IPS DF 19.7 (cell line): ENCODE results near the gene SLC4A3.
A peak's percentile ranks its signal among the peaks of the same experiment; 100 is the strongest.
"Not testable (repeated sequence)": the region's sequence is repeated elsewhere in the genome, so short reads cannot be mapped to it uniquely, and the experiment has no call there.

ENCODE experiments used
- DNase-seq: peaks from one replicate; pipeline ENCODE4 v3.0.0-alpha.2; 2013; ENCODE audit warnings: low read depth, low spot score

SLC4A3 gene

GRCh38 chr2:219648963-219649362 lies 21.5 kb downstream of the SLC4A3 start:
- DNase-seq: no peak

DNA sequence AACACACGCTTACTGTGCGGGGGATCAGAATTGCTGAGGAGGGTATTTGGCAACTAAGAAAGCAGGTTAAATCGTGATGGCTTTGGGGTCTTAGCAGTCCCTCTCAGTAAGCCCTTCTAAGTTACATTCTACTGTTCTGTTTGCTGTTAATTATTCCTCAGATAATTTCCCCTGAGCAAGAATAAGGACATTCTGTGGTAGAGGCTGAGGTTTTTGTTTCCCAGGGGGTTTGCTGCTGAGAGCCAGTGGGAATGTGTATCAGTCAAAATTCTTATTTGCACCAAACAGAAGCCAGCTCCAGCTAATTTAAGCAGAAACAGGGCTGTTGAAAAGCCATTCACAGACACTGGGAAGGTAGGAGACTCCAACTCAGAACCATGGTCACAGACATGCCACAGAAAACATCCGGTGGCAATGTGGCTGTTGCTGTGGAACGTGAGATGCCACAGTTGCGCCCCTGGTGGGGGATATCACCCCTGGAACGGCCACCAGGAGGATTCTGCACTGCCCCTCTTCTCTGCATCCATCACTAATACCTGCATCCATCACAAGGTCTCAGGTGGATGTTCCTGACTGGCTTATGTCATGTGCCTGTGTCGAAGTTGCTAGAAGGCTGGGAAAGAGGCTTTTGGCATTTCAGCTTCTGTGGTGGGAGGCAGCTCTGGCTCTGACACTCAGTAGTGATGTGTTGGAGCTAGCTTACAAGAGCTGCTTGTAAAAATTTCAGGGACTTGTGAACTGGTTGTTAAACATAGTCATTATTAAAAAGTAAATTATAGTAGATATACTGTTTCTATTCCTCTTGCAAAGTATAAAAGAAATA lies 23.2 kb downstream of the SLC4A3 start:
- DNase-seq: no peak

DNA sequence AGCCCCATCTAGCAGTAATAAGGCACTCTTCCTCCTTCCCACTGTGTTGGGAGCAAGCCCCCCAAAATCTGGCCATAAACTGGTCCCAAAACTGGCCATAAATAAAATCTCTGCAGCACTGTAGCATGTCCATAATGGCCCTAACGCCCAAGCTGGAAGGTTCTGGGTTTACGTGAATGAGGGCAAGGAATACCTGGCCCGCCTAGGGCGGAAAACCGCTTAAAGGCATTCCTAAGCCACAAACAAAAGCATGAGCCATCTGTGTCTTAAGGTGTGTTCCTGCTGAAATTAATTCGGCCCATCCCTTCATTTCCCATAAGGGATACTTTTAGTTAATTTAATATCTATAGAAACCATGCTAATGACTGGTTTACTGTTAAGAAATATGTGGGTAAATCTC lies 24.2 kb downstream of the SLC4A3 start:
- DNase-seq: not testable (repeated sequence)

GRCh38 chr2:219656526-219656925 lies 29.1 kb downstream of the SLC4A3 start:
- DNase-seq: no peak

GRCh38 chr2:219658196-219658846 lies 30.9 kb downstream of the SLC4A3 start:
- no peak for DNase-seq

DNA sequence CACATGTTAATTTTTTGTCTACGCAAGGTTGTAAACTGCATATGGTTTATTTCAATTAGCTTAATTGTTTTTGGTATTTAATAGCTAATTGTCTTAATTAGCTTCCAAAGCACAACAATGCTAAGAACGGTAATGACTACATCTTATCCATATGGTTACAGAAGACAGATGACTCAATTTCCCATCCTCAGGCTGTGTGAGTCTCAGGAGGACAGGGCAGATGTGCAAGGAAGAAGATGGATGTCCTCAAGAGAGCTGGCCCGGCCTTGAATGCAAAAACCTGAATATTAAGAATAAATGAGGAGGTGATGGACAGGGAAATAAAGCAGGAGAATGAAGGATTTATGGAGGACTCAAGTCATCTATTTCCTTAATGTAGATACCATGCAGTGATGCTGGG lies 31.4 kb downstream of the SLC4A3 start:
- no peak for DNase-seq

DNA sequence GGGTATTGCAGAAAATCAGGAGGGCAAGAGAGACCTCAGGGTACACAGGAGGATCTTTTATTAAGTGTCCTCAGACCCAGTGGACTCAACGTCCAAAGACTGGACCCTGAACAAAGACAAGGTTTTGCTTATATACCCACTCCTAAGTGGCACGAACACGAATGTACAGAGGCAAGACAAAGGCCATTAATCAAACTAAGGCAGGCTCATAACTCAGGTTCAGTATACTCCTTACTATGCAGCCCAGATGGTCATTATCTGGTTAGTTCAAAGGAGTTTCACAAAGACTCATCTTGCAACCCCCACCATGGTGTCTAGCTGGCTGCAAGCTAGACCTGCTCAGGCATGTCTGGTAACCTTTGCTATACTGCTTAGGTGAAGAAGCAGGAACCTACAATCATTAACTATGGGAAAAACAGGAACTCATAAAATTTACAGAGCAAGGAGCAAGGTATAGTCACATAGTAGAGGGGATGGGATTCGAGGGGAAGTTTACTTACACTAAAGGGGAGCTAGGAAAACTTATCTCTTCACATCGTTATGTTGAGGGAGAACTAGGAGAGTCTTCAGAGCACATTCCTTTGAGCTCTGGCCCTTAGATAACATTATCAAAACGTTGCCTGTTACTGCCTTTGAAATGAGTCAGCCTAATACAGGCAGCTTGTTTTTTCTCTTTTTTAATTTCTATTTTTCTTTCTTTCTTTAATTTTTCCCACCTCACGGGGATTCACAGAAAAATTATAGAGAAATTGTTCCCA lies 33.9 kb downstream of the SLC4A3 start:
- no peak for DNase-seq

- no peak for DNase-seq
Observed at GRCh38 chr2:219661955-219662395, 34.5 kb downstream of the SLC4A3 start.

GRCh38 chr2:219662566-219662965 lies 35.1 kb downstream of the SLC4A3 start:
- DNase-seq: peak; percentile 75

GRCh38 chr2:219663116-219663762 lies 35.8 kb downstream of the SLC4A3 start:
- DNase-seq: no peak

- DNase-seq: no peak
Observed at GRCh38 chr2:219664041-219664440, 36.6 kb downstream of the SLC4A3 start.

DNA sequence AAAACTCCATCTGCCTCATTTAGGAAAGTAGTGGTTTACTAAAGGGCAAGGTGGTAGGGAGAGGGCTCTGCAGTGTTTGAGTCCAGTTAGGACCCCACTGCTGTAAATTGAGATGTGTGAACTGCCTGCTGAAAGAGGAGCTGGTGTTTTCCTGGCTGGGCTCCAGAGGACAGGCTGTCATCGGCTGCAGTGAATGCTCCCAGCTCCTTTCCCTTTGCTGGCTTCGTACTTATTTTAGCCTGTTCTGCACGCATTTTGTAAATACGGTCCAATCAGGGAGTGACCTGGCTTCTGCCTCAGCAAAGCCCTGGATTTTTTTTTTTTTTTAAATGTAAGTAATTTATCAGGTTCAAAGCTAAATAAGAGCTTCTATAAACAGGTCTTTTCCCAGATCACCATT lies 37.5 kb downstream of the SLC4A3 start:
- no peak for DNase-seq

DNA sequence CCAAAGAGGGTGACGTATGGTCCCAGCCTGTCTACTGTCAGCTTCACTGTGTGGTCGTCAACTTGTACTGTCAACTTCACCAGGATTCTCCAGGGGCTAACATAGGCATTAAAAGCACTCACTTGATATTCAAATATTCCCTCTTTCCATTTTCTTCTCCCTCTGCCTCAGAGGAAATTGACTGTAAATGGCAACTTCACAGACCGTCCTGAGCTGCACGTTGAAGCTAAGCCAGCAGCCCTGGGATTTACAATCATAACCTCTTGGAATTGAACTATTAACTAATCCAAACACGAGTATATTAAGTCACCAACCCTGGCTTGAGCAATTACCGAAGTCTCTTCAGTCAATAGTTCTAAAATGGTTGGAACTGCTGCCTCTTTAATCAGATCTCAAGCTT lies 38.5 kb downstream of the SLC4A3 start:
- no peak for DNase-seq

DNA sequence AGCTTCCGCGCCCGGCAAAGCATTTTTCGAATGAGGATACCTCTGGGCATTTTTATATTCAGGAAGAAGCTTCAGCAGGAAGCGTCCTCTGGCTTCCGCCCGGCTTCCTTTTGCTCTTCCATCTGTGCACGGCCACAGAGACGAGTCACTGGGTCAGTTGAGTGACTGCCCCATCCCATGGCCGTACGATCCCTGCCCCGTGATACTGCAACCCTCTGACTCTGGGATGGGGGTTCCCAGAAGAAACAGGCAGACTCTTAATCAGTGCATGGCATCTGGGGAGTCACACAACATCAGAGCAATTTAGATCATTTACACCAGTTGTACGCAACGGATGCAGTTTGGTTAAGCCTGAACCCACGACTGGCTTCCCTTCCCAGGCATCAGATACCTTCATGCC lies 40.9 kb downstream of the SLC4A3 start:
- DNase-seq: no peak

DNA sequence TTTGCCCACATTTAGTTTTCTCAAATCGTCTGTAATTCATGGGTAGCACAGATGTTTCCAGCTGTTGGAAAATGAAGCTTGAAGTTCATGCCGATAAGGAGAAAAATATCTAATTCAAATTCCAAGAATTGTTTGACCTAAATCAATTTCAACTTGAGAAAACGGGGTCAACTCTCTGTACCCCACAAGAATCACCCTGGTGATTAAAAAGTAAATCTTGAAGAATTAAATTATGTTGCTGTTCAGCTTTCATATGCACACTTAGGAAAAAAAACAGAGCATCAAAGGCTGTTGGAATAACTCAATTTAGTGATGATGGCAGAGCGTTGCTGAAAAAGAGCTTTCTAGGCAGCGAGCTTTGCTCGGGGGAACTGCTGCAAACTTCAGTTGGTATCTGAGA lies 43.0 kb downstream of the SLC4A3 start:
- DNase-seq: no peak

DNA sequence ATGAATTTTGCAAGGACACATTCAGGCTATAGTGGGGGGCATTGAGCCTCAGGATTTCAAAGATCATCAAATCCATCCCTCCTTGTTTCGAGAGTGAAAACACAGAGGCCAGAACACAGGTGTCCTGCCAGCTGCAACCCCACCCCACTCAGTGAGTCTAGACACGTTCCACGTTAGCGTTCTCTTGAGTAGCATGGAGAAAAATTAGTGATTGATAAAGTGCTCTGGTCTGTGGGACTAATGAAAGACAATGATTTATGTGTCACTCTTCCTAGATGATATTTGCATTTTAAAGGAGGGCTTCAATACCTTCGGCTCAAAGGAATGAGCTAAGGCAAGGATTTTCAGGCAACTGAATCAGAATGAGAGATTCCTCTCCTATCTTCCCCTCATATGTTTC lies 43.8 kb downstream of the SLC4A3 start:
- no peak for DNase-seq

DNA sequence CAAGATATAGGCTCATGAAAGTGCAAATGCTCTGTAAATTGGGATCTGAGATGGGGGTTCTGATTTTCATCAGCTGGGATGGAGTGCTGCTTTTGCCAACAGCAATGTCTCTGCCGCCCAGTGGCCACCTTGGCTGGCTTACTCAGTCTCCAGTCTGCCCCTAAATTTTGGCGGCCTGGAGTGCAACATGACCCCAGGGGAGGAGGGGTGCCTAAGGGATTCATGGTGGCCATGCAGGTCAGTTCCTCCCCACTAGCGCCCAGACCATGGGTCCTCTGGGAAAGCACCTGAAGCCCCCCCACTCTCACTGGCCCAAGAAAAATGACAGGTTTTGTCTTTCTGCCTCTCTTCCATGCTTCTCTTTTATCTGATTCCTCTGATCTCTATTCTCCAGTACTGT lies 45.0 kb downstream of the SLC4A3 start:
- DNase-seq: no peak

- no peak for DNase-seq
Observed at GRCh38 chr2:219675221-219675620, 47.8 kb downstream of the SLC4A3 start.

- no peak for DNase-seq
Observed at GRCh38 chr2:219676586-219676985, 49.2 kb downstream of the SLC4A3 start.

DNA sequence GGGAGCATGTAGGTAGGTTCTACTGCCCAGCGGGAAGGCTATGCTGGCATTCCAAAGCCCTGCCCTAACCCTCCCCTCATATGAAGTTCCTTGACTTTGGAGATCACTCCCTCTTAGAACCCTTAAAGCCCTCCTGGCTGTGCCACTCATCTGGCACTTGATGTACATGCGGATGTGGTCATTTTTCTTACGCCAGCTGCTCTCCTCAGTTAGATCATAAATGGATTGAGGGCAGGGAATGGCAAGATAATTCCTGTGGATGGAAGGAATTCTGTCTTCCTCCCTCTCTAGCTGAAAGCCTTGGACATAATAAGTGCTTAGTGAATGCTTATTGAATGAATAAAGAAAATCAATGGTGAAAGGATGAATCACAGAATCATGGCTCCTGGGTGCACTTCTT lies 51.6 kb downstream of the SLC4A3 start:
- no peak for DNase-seq

DNA sequence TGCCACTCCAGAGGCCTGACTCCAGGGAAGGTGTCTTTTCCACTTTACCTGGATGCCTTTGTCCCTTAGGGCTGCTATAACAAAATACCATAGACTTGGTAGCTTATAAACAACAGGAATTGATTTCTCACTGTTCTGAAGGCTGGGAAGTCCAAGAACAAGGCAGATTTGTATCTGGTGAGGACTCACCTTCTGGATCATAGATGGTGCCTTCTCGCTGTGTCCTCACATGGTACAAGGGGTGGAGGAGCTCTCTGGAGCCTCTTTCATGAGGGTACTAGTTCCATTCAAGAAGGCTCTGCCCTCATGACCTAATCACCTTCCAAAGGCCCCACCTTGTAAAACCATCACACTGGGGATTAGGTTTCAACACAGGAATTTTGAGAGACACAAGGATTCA lies 52.1 kb downstream of the SLC4A3 start:
- DNase-seq: no peak
